Measurements from ENCODE around the gene WSB2. TPM values are rescaled to one million over a fixed set of nuclear protein-coding genes. Genes with fewer than 3 reads are reported as not detected.

The WSB2 gene
- total RNA-seq, 1 donor: 171 TPM

- DNase-seq (ENCODE audit: low read depth): peak; percentile 71
- no peak for TF ChIP-seq CTCF (IDR thresholded peaks at IDR 0.05; ENCODE audit: insufficient read depth, low read depth, low read length)
- H3K4me3 ChIP-seq (ENCODE audit: low read depth, low read length): no peak overlapping the region
Observed at GRCh38 chr12:118063576-118064391, 2.8 kb upstream of the WSB2 start.

GRCh38 chr12:118061873-118062843, 1.2 kb upstream of the WSB2 start:
- TF ChIP-seq CTCF (IDR thresholded peaks at IDR 0.05; ENCODE audit: insufficient read depth, low read depth, low read length): no peak
- peak overlapping the region; percentile 86 for H3K4me3 ChIP-seq (ENCODE audit: low read depth, low read length)
- peak; percentile 60 for DNase-seq (ENCODE audit: low read depth)

GRCh38 chr12:118060301-118061010, 523 bp downstream of the WSB2 start:
- DNase-seq (ENCODE audit: low read depth): peak; percentile 54
- peak overlapping the region; percentile 86 for H3K4me3 ChIP-seq (ENCODE audit: low read depth, low read length)
- no peak for TF ChIP-seq CTCF (IDR thresholded peaks at IDR 0.05; ENCODE audit: insufficient read depth, low read depth, low read length)

- no peak for TF ChIP-seq CTCF (IDR thresholded peaks at IDR 0.05; ENCODE audit: insufficient read depth, low read depth, low read length)
- peak overlapping the region; percentile 86 for H3K4me3 ChIP-seq (ENCODE audit: low read depth, low read length)
- peak; percentile 19 for DNase-seq (ENCODE audit: low read depth)
Observed at GRCh38 chr12:118059341-118060191, 1.4 kb downstream of the WSB2 start.

- no peak for TF ChIP-seq CTCF (IDR thresholded peaks at IDR 0.05; ENCODE audit: insufficient read depth, low read depth, low read length)
- H3K4me3 ChIP-seq (ENCODE audit: low read depth, low read length): no peak overlapping the region
Observed at GRCh38 chr12:118058881-118059280, 2.1 kb downstream of the WSB2 start.

More at GRCh38 chr12:118058881-118059280, 2.1 kb downstream of the WSB2 start:
- DNase-seq (ENCODE audit: low read depth): no peak
